ENCODE data around the gene MED31. TPM values are rescaled to one million over a fixed set of nuclear protein-coding genes. Genes with fewer than 3 reads are reported as not detected.

Gene MED31
- total RNA-seq, 4 donors from 2014 or later = 5.5 to 18.9 (median 12.5) TPM

GRCh38 chr17:6626616-6627015 is 24.8 kb downstream of the MED31 start:
- no peak overlapping the region for H3K4me3 ChIP-seq
- no peaks in the 10 kb centered on the region for H3K4me1 ChIP-seq
- H3K36me3 ChIP-seq = peaks cover 0 to 98% (median 11%) of the 10 kb centered on the region in 3 donors
- no peak for DNase-seq
- H3K27ac ChIP-seq = no peak overlapping the region
- no peaks in the 10 kb centered on the region for H3K27me3 ChIP-seq
- intact Hi-C loops (cut with DNase I) = no loop called here
- 88 to 98% methylated on average over 6 of the region's 6 CpGs for WGBS, 2 donors
- H3K9me3 ChIP-seq = no peaks in the 10 kb centered on the region
- TF ChIP-seq CTCF (IDR thresholded peaks at IDR 0.05) = no peak
- TF ChIP-seq POLR2A (IDR thresholded peaks at IDR 0.05) = no peak

GRCh38 chr17:6623941-6624340 is 27.5 kb downstream of the MED31 start:
- H3K27ac ChIP-seq = no peak overlapping the region
- no peaks in the 10 kb centered on the region for H3K4me1 ChIP-seq
- no peaks in the 10 kb centered on the region for H3K9me3 ChIP-seq
- DNase-seq = no peak
- H3K36me3 ChIP-seq = peaks cover 0 to 100% (median 7%) of the 10 kb centered on the region in 3 donors
- intact Hi-C loops (cut with DNase I) = no loop called here
- TF ChIP-seq CTCF (IDR thresholded peaks at IDR 0.05) (no peak), POLR2A (IDR thresholded peaks at IDR 0.05) (no peak)
- WGBS, 2 donors = 91 to 94% methylated on average over 3 of the region's 3 CpGs
- H3K4me3 ChIP-seq = no peak overlapping the region
- H3K27me3 ChIP-seq = no peaks in the 10 kb centered on the region

GRCh38 chr17:6611231-6611630 is 40.2 kb downstream of the MED31 start:
- H3K36me3 ChIP-seq = peaks cover 5 to 89% (median 26%) of the 10 kb centered on the region in 3 donors
- no peak for DNase-seq
- 83 to 86% methylated on average over 4 of the region's 4 CpGs for WGBS, 2 donors
- TF ChIP-seq POLR2A (IDR thresholded peaks at IDR 0.05) = no peak
- no peak for TF ChIP-seq CTCF (IDR thresholded peaks at IDR 0.05)
- H3K27ac ChIP-seq = no peak overlapping the region
- no peaks in the 10 kb centered on the region for H3K9me3 ChIP-seq
- no peaks in the 10 kb centered on the region for H3K27me3 ChIP-seq
- H3K4me3 ChIP-seq = no peak overlapping the region
- peaks cover 0 to 5% (median 0%) of the 10 kb centered on the region in 3 donors for H3K4me1 ChIP-seq
- intact Hi-C loops (cut with DNase I) = no loop called here

- WGBS, 2 donors = 90 to 94% methylated on average over 5 of the region's 5 CpGs
- TF ChIP-seq POLR2A (IDR thresholded peaks at IDR 0.05) = no peak
- no peak for TF ChIP-seq CTCF (IDR thresholded peaks at IDR 0.05)
- DNase-seq = no peak
- Histone ChIP-seq H3K9me3 (no peaks in the 10 kb centered on the region), H3K36me3 (peaks cover 5 to 89% (median 26%) of the 10 kb centered on the region in 3 donors), H3K27ac (no peak overlapping the region), H3K4me3 (no peak overlapping the region), H3K4me1 (peaks cover 0 to 5% (median 0%) of the 10 kb centered on the region in 3 donors), H3K27me3 (no peaks in the 10 kb centered on the region)
- intact Hi-C loops (cut with DNase I) = no loop called here
These were observed 41.4 kb downstream of the MED31 start for GRCh38 chr17:6610011-6610410.

GRCh38 chr17:6608321-6608720 is 43.1 kb downstream of the MED31 start:
- intact Hi-C loops (cut with DNase I) = no loop called here
- no peak for DNase-seq
- TF ChIP-seq POLR2A (IDR thresholded peaks at IDR 0.05) = no peak
- no peak for TF ChIP-seq CTCF (IDR thresholded peaks at IDR 0.05)
- H3K4me1 ChIP-seq = peaks cover 0 to 13% (median 0%) of the 10 kb centered on the region in 3 donors
- no peaks in the 10 kb centered on the region for H3K9me3 ChIP-seq
- WGBS, 2 donors = 32 to 81% methylated on average over 3 of the region's 3 CpGs
- H3K27me3 ChIP-seq = no peaks in the 10 kb centered on the region
- H3K27ac ChIP-seq = no peak overlapping the region
- H3K4me3 ChIP-seq = no peak overlapping the region
- peaks cover 5 to 91% (median 26%) of the 10 kb centered on the region in 3 donors for H3K36me3 ChIP-seq

All from esophagus squamous epithelium (tissue), 5 donors.